NK-92 treated with Interleukin-12 subunit alpha and Interleukin-12 subunit beta, amount 100 ng/mL, for 24 hours (cell line): ENCODE results near the gene CHRNA10.

Experiments used
- DNase-seq: peaks from one replicate; lab custom pipeline; 2025; lab: John Stamatoyannopoulos, UW

Gene CHRNA10

GRCh38 chr11:3671334-3672254, at the start of gene CHRNA10:
CHRNA10 (minus strand) TSS chr11:3671384; CDS start chr11:3671312, 72 bp downstream.
- DNase-seq: no peak

GRCh38 chr11:3712274-3712673, 41.1 kb upstream of the CHRNA10 start:
- no peak for DNase-seq

- DNase-seq: no peak
These were observed 39.5 kb upstream of the CHRNA10 start for GRCh38 chr11:3710485-3711259.

- DNase-seq: no peak
These were observed 38.8 kb upstream of the CHRNA10 start for GRCh38 chr11:3709977-3710376.

GRCh38 chr11:3707176-3707575, 36.0 kb upstream of the CHRNA10 start:
- DNase-seq: no peak

GRCh38 chr11:3703383-3703782, 32.2 kb upstream of the CHRNA10 start:
- no peak for DNase-seq

GRCh38 chr11:3700910-3701309, 29.7 kb upstream of the CHRNA10 start:
- no peak for DNase-seq

GRCh38 chr11:3700410-3700809, 29.2 kb upstream of the CHRNA10 start:
- DNase-seq: no peak

- no peak for DNase-seq
These were observed 15.6 kb upstream of the CHRNA10 start for GRCh38 chr11:3686751-3687150.

GRCh38 chr11:3685923-3686322, 14.7 kb upstream of the CHRNA10 start:
- no peak for DNase-seq

- no peak for DNase-seq
These were observed 13.6 kb upstream of the CHRNA10 start for GRCh38 chr11:3684819-3685172.

GRCh38 chr11:3684129-3684818, 13.1 kb upstream of the CHRNA10 start:
- DNase-seq: no peak

GRCh38 chr11:3683039-3683438, 11.9 kb upstream of the CHRNA10 start:
- no peak for DNase-seq

GRCh38 chr11:3679077-3679476, 7.9 kb upstream of the CHRNA10 start:
- no peak for DNase-seq

- no peak for DNase-seq
These were observed 4.8 kb upstream of the CHRNA10 start for GRCh38 chr11:3675971-3676370.

- no peak for DNase-seq
These were observed 3.0 kb upstream of the CHRNA10 start for GRCh38 chr11:3674189-3674588.

GRCh38 chr11:3669742-3670183, 1.4 kb downstream of the CHRNA10 start:
- no peak for DNase-seq

- DNase-seq: no peak
These were observed 2.1 kb downstream of the CHRNA10 start for GRCh38 chr11:3669128-3669527.

- DNase-seq: no peak
These were observed 3.8 kb downstream of the CHRNA10 start for GRCh38 chr11:3667149-3668035.

- DNase-seq: no peak
These were observed 5.1 kb downstream of the CHRNA10 start for GRCh38 chr11:3666023-3666530.

- no peak for DNase-seq
These were observed 5.7 kb downstream of the CHRNA10 start for GRCh38 chr11:3665336-3666022.
